ENCODE results near the gene PLEKHM3. TPM values are rescaled to one million over a fixed set of nuclear protein-coding genes. Genes with fewer than 3 reads are reported as not detected.

Gene PLEKHM3
- total and polyA plus RNA-seq, 2 of the 13 experiments (the other 11 are each of a cell fraction or from before 2014, with no cell fraction given): 4.5 to 4.7 TPM

DNA sequence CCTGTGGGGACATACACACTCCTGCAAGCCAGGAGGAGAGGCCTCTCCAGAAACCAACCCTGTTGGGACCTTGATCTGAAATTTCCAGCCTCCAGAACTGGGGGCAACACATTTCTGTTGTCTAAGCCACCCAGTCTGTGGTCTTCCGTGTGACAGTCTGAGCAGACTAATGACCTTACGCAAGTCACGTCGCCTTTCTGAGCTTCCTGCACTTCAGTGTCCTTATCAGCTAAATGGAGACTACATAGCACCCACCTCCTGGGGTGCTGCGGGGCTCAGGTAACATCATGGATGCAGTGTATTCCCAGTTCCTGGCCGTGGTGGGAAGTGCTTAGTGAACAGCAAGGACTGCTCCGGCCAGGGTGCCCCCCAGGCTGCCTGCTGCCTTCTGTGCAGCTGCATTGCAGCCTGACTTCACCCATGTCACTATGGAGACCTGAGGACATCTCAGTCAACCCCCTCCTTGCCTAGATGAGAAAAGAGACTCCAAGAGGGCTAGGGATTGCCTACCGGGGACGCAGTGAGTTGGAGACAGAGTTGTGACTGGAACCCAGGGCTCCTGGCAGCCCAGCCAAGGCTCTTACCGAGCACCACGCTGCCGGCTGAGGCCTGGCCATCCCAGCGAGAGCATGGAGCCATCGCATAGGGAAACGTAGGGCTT lies 194.4 kb downstream of the PLEKHM3 start (continued):
- TF ChIP-seq, protein P1, sequence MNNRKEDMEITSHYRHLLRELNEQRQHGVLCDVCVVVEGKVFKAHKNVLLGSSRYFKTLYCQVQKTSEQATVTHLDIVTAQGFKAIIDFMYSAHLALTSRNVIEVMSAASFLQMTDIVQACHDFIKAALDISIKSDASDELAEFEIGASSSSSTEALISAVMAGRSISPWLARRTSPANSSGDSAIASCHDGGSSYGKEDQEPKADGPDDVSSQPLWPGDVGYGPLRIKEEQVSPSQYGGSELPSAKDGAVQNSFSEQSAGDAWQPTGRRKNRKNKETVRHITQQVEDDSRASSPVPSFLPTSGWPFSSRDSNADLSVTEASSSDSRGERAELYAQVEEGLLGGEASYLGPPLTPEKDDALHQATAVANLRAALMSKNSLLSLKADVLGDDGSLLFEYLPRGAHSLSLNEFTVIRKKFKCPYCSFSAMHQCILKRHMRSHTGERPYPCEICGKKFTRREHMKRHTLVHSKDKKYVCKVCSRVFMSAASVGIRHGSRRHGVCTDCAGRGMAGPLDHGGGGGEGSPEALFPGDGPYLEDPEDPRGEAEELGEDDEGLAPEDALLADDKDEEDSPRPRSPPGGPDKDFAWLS (CRISPR knock-in tag; IDR thresholded peaks at IDR 0.05; ENCODE audit: borderline replicate concordance): no peak
- TF ChIP-seq, protein P2, sequence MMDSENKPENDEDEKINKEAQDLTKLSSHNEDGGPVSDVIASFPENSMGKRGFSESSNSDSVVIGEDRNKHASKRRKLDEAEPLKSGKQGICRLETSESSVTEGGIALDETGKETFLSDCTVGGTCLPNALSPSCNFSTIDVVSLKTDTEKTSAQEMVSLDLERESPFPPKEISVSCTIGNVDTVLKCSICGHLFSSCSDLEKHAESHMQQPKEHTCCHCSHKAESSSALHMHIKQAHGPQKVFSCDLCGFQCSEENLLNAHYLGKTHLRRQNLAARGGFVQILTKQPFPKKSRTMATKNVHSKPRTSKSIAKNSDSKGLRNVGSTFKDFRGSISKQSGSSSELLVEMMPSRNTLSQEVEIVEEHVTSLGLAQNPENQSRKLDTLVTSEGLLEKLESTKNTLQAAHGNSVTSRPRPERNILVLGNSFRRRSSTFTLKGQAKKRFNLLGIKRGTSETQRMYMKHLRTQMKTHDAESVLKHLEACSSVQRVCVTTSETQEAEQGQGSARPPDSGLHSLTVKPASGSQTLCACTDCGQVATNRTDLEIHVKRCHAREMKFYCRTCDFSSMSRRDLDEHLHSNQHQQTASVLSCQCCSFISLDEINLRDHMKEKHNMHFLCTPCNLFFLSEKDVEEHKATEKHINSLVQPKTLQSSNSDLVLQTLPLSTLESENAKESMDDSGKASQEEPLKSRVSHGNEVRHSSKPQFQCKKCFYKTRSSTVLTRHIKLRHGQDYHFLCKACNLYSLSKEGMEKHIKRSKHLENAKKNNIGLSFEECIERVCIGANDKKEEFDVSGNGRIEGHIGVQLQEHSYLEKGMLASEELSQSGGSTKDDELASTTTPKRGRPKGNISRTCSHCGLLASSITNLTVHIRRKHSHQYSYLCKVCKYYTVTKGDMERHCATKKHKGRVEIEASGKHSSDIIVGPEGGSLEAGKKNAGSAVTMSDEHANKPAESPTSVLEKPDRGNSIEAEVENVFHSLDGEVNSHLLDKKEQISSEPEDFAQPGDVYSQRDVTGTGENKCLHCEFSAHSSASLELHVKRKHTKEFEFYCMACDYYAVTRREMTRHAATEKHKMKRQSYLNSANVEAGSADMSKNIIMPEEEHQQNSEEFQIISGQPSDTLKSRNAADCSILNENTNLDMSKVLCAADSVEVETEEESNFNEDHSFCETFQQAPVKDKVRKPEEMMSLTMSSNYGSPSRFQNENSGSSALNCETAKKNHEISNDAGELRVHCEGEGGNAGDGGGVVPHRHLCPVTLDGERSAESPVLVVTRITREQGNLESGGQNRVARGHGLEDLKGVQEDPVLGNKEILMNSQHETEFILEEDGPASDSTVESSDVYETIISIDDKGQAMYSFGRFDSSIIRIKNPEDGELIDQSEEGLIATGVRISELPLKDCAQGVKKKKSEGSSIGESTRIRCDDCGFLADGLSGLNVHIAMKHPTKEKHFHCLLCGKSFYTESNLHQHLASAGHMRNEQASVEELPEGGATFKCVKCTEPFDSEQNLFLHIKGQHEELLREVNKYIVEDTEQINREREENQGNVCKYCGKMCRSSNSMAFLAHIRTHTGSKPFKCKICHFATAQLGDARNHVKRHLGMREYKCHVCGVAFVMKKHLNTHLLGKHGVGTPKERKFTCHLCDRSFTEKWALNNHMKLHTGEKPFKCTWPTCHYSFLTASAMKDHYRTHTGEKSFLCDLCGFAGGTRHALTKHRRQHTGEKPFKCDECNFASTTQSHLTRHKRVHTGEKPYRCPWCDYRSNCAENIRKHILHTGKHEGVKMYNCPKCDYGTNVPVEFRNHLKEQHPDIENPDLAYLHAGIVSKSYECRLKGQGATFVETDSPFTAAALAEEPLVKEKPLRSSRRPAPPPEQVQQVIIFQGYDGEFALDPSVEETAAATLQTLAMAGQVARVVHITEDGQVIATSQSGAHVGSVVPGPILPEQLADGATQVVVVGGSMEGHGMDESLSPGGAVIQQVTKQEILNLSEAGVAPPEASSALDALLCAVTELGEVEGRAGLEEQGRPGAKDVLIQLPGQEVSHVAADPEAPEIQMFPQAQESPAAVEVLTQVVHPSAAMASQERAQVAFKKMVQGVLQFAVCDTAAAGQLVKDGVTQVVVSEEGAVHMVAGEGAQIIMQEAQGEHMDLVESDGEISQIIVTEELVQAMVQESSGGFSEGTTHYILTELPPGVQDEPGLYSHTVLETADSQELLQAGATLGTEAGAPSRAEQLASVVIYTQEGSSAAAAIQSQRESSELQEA (CRISPR knock-in tag; IDR thresholded peaks at IDR 0.05; ENCODE audit: not compliant biosample characterization): no peak
- no peak for TF ChIP-seq ZNF788 (CRISPR knock-in tag; IDR thresholded peaks at IDR 0.05; ENCODE audit: borderline replicate concordance)
- TF ChIP-seq RBM39 (IDR thresholded peaks at IDR 0.05; ENCODE audit: low read depth, low read length, poor library complexity, severe bottlenecking): no peak
- TF ChIP-seq, protein P3, sequence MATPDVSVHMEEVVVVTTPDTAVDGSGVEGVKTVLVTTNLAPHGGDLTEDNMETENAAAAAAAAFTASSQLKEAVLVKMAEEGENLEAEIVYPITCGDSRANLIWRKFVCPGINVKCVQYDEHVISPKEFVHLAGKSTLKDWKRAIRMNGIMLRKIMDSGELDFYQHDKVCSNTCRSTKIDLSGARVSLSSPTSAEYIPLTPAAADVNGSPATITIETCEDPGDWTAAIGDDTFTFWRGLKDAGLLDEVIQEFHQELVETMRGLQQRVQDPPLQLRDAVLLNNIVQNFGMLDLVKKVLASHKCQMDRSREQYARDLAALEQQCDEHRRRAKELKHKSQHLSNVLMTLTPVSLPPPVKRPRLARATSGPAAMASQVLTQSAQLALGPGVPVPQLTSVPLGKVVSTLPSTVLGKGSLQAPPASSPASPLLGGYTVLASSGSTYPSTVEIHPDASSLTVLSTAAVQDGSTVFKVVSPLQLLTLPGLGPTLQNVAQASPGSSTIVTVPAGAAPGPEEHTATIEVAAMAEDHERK (CRISPR knock-in tag; IDR thresholded peaks at IDR 0.05; ENCODE audit: low read depth): no peak
- TF ChIP-seq PRMT3 (CRISPR knock-in tag; IDR thresholded peaks at IDR 0.05; ENCODE audit: borderline replicate concordance, low read depth): no peak
- TF ChIP-seq FOXA3 (CRISPR knock-in tag; IDR thresholded peaks at IDR 0.05): 0 out of 2 replicates have a peak, but pooled peaks have one; percentile 34
- TF ChIP-seq, protein P4, sequence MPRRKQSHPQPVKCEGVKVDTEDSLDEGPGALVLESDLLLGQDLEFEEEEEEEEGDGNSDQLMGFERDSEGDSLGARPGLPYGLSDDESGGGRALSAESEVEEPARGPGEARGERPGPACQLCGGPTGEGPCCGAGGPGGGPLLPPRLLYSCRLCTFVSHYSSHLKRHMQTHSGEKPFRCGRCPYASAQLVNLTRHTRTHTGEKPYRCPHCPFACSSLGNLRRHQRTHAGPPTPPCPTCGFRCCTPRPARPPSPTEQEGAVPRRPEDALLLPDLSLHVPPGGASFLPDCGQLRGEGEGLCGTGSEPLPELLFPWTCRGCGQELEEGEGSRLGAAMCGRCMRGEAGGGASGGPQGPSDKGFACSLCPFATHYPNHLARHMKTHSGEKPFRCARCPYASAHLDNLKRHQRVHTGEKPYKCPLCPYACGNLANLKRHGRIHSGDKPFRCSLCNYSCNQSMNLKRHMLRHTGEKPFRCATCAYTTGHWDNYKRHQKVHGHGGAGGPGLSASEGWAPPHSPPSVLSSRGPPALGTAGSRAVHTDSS (CRISPR knock-in tag; conservative IDR thresholded peaks at IDR 0.05): no peak
- TF ChIP-seq FOXA1 (IDR thresholded peaks at IDR 0.05): no peak
- no peak for TF ChIP-seq FOXA1 (CRISPR knock-in tag; IDR thresholded peaks at IDR 0.05)
- TF ChIP-seq MTF1 (CRISPR knock-in tag; IDR thresholded peaks at IDR 0.05): no peak
- no peak for TF ChIP-seq EEA1 (CRISPR knock-in tag; IDR thresholded peaks at IDR 0.05; ENCODE audit: borderline replicate concordance)
- TF ChIP-seq, protein P5, sequence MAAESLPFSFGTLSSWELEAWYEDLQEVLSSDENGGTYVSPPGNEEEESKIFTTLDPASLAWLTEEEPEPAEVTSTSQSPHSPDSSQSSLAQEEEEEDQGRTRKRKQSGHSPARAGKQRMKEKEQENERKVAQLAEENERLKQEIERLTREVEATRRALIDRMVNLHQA (CRISPR knock-in tag; IDR thresholded peaks at IDR 0.05): no peak
- TF ChIP-seq TBP (CRISPR knock-in tag; IDR thresholded peaks at IDR 0.05): no peak
- no peak for TF ChIP-seq ZNF10 (CRISPR knock-in tag; IDR thresholded peaks at IDR 0.05; ENCODE audit: borderline replicate concordance, low read depth)

Data from HepG2 (cell line).